HG03442 (cell line): ENCODE data around the gene PAIP2.
A peak's percentile ranks its signal among the peaks of the same experiment; 100 is the strongest.

ENCODE experiments used
- ATAC-seq: cut with Tn5 transposase; IDR thresholded peaks from one replicate; pipeline ENCODE4 v1.9.1; 2021; ENCODE audit warnings: mild to moderate bottlenecking, moderate library complexity; ENCODE audit not compliant: unreplicated experiment

The PAIP2 gene

DNA sequence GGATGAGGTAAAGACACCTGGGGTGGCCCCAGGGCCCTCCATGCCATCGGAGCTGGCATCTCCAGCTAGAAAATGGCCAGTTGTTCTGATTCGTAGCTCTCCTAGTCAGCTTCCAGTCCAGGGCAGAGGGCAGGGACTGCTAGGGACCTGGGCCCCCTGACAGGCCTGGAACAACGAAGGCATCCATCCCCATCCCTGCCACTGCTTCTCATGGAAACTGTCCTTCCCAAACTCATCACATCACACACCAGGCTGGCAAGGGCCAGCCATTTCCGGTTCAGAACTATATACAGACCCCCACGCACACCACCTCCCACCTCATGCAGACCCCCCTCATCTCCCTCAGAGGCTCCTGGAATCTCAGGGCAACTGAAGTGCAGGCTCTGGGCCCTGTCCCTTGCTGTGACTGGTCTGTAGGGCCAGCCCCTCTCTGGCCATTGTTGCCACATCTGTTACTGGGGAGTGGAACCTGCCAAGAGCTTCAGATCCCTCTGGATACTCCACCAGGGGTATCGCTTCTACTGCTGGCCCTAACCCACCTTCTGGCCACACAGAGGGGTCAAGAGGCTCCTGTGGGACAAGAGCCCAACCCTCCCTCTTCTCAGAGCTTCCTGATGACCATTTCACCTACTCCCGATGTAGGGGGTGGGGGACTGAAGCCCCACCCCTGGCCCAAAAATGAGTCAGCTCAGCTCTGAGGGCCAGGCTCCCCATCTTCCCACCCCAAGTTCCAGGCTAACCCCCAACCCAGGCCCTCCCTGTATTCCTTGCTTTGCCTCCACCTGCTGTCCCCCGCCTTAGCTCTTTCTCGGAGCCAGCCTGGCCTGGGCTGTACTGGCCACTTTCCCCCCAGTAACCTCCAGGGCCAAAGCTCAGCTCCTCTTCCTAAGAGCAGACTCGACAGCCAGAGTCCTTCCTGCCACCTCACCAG is 49.2 kb downstream of the PAIP2 start:
- no peak for ATAC-seq

DNA sequence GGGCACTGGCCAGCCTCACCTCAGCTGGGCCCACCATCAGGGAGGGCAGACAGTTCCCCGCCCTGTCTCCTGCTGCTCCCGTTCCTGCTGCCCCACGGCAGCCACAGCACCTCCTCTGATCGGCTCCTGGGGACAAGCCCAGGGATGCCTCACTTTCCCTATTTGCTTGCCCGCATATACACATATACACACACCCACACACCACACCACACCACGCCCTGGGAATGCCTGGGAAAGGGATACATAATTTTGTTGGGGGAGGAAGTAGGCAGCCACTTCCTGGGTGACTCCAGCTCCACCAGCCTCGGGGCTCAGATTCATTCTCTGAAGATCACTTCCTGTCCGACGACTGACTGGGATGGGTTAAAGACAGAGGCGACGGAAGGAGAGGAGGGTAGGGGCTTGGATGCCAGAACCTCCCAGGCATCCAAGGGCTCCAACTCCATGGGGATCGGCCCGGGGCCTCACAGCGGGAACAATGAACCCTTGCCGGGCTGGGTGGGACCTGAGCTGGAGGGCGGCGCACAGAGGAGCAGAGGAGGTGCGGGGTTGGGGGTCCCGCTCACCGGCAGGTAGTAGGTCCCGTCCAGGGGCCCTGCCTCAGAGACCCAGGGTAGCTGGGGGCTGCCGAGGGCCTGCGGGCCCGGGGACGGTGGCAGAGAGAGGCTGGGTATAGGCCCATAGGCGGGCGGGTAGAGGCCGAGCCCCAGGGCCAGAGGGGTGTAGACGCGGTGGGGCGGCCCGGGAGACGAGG is 50.1 kb downstream of the PAIP2 start:
- ATAC-seq = peak; percentile 0

DNA sequence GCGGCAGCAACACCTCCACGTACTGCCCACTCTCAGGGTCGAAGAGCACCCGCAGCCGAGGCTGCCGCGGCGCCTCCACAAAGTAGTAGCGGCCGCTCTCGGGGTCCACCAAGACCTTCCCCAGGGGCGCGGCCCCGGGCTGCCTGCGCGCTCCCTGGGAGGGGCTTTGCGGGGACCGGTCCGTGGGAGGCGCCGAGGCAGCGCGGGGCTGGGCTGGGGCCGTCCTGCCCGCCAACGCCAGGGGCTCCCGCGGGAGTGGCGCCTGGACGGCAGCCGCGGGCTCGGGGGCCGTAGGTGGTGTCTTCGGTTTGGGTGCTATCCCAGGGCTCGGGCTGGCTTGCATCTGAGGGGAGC is 50.6 kb downstream of the PAIP2 start:
- no peak for ATAC-seq

DNA sequence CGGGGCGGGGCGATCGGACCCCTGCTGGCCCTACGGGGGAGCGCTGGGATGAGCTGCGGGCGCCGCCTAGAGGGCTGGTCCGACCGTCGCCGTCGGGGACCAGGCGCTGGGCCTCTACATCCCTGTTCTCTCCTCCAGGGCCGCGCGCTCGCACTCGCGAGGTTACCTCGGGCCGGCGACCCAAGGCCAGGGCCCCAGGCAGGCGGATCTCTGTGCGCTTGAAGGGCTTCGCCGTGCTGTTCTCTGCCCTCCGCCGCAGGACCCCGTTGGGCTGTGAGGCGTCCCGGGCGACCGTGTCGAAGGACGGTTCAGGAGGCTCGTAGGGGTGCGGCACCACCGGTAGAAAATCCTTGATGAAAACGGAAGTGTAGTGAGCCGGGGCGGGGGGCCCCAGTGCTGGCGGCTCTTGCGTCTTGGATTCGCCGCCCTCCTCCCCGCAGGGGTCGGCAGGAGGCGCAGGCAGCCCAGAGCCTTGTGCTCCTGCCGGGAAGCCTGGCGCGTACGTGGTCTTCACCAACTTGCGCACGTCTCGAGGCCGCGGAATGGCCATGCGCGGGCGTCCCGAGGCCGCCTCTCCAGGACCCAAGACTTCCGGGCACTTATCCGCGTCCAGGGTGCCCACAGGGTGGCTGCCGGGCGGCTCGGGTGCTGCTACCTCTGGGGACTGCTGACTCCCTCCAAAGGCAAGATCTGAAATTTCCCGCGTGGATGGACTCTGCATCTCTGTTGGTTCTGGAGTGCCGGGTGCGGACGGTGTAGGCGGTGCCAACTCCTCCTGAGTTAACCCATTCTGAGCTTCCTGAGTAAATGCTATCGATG is 51.2 kb downstream of the PAIP2 start:
- peak; percentile 45 for ATAC-seq

DNA sequence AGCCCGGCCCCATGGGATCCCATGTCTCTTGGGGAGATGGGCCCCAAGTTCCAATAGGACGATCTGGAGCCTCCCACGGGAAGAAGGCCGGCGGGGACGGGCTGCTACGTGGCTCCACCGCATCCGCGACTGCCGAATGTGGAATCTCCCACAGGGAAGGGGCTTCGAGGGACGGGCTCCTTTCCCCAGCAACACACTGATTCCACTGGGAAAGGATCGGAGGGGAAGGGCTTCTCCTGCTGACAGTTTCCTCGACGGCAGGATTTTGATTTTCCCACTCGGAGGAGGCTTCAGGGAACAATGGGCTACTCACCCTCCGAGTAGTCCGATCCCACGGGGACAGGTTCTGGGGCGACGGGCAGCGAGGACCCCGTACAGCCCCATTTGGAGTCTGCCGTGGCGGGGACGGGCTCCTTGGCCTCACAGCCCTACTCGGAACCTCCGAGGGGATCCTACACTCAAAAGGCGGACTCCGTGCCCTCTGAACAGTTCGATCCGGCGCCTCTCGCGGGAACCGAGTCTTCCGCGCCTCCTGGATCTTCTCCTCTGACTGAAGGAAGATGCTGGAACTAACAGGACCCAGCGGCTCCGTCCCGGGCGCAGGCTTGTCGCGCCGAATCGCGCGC is 52.0 kb downstream of the PAIP2 start:
- ATAC-seq = no peak

DNA sequence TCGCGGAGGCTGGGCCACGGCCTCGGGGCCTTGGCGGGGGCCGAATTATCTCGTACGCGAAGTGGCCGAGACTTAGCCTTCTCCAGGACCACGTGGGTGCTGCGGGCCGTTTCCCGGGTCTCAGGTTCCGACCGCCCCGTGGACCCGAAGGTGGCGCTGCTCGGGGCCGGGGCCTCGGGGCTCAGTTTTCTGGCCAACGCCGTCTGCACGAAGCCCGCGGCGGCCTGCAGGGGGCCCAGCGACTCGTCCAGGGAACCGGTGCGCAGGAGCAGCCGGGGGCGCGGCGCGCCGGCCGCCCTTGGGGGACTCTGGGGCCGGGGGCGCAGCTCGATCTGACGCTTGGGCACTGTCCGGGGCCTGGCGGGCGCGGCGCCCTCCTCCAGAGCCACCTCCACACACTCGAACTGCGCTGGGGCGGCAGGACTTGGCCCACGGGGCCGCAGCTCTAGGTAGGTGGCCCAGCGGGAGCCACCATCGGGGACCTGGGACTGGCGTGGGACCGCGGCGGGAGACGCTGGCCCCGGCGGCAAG is 52.5 kb downstream of the PAIP2 start:
- no peak for ATAC-seq

DNA sequence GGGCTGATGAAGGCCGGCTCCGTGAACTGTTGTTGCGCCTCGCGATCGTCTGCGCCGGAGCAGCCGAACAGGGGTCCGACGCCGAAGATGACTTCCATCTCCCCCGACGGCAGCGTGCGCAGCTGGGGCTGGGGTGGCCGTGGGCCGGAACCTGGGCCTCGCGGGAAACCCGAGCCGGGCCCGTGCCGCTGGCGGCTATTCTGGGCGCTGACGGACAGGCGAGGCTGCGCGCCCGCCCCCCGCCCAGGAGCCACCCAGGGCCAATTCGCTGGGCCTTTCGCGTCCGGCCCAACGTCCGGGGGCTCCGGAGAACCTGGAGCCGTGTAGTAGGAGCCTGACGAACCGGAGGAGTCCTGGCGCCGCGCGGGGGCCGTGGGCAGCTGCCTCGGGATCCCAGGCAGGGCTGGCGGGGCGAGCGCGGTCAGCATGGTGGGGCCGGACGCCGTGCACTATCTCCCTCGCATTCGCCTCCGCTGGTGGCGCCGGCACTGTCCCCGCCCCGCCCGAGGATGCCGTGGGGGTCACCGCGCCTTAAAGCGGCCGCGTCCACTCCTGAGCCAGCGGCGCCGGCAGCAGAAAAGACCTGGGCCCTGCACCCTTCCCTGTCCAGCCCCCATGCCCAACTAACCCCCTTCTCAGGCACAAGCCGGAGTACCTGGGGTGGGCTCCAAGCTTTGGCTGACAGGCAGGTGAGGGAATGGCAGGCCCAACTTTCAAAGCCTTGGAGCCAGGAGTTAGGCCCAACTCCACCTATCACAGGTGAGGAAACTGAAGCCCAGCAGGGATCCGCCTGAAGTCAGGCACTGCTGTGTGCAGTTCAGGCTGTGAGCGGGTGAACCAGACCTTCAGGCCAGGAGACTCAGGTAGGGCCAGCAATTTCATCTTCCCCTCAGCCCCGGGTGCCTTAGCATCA is 53.3 kb downstream of the PAIP2 start, which contains the start of gene PROB1:
Gene PROB1 (minus strand): TSS at position 451 of the 913 bp plus-strand sequence. CDS start 23 bp downstream, at position 428.
- no peak for ATAC-seq

DNA sequence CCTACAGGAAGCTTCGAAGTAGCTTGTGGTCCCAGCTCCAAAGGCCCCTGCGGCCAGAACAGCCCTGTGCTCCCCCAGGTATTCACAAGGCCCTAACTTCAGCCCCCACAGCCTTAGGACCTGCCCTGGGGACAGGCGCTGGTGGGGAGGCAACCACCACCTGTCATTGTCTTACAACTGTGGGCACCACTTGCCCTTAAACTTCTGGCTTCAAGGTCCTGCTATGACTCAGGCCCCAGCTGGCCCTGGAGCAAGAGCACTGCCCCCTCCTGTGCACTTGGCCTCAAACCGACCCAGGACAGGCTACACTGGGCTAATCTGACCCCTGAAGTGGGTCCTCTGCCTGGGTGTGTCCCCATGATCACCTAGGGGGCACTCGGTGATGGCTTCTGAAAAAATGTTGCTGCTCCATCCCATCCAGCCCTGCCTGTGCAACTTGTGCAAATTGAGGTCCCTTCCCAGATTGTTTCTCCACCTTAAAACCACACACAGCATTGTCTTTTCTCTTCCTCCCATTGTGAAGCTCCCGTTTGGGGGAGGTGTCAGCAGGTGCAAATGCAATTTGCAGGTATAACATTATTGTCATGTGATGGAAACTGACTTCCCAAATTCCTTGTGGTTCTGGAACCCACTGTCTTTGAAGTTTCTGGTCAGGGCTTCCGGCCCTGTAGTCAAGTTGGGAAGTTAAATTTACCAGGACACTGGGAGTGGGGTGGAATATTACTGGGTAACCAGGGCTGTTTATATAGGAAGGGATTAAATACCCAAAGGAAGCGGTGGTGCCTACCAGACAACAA is 54.4 kb downstream of the PAIP2 start:
- ATAC-seq = no peak

DNA sequence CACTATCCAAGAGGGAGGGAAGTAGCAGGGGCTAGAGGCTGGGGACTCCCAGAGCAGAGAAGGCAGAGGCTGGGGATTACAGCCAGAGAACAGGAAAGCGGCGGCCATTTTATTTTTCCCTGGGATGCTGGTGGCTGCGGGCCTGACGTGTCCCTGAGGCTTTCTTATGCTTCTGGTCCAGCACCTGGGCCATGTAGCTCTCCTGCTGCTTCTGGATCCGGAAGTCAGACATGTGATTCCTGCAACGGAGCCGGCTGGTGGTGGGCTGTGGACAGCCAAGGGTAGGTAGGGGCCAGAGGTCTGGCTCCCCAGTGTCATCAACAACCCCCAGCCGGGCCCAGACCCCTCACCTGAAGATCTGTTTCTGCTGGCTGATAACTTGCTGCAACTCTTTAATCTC is 55.0 kb downstream of the PAIP2 start:
- ATAC-seq = no peak

DNA sequence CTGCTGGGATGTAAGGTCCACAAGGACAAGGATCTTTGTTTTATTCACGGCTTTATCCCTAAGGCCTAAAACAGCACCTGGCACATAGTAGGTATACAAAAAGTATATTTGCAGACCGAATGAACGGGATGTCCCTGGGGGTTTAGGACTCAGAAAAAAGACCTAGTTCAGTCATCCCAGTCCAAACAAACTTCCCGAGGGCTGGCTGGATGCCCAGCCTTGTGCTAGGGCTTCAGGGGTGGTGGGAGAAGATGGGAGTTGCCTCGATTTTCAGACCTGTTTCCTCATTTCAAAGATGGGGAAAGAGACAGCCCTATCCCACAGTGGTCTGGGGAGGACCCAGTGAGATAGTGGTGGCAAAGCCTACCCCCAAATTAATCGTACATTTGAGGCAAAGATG is 56.3 kb downstream of the PAIP2 start:
- ATAC-seq = no peak

DNA sequence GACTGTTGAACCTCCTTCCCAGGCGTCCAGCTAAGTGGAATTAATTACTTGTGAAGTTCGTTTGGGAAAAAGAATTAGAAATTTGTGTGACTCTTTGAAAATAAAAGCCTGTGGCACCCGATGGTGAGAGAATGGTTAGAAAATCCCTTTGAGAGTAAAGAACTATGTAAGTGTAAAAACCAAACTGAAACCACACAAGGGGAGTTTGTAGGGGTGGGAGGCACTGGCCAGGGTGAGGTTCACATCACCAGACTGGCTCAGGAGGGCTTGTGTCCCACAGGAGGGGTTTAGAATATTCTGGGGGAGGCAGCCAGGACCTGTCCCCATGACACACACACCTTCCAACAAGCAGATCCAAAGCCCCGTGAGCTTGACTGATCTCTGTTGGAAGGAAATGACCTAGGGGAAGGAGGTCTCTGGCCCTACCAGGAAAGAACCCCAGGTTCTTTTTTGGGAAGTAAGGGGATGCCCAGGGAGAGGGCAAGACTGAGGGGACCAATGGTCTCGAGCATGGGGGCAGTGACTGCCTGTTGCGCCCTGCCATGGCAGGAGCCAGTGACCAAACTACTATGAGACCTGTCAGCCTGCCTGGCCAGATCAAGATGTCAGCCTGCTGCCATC is 58.0 kb downstream of the PAIP2 start:
- no peak for ATAC-seq

DNA sequence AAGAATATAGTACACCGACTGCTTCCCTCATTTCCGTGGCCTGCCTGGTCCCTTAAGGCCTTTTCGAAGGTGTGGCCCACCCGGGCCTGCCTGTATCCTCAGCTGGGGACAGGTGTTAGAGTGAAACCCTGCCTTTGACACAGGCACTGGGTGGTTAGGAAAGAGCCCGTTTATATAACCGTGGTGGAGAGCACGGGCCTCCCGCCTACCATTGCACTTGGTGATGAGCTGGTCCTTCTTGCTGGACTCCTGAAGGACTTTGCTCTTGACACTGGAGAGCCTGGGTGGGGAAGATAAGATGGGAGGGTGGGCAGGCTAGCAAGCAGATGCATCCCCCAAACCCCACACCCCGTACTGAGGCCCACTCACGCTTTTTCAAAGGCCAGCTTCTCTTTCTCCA is 59.9 kb downstream of the PAIP2 start:
- no peak for ATAC-seq

DNA sequence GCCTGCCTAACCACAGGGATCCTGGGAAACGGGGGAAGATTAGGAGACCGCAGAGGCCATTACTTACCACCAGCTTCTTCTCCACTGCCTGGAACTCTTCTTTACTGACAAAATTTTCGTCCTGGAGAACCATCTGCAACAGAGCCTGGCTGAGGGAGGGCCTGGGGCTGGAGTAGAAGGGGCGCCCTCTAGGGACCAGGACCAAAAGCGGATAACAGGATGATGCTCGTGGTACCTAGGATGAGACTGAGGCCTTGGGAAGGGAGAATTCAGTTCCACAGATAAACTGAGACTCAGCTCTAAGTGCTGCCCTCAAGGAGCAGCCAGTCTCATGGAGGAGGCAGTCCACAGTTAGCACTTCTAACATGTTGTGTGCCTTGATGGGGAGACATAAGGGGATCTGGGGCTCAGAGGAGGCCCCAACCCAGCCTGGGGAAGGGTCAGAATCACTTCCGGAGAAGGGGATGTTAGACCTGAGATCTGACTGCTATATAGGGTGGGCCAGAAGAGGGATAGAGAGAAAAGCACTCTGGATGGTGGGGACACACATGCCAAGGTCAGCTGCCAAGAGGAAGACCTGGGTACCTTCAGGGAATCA is 61.0 kb downstream of the PAIP2 start:
- no peak for ATAC-seq

DNA sequence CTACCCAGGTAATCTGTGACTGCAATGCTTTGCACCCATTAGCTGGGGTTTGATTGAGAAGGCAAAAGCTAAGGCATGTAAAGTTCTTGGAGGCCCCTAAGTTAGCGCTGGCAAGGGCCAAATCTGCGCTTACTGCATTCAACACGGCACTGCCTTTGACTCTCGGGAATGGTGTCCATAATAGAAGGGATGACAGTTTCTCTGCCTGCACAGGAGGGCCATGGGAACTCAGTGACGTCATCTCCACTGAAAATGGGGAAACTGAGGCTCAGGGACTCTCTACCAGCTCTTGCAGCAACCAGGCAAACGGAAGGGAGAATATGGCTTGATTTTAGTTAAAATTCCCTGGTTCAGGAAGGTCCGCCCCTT is 61.7 kb downstream of the PAIP2 start:
- ATAC-seq = no peak

DNA sequence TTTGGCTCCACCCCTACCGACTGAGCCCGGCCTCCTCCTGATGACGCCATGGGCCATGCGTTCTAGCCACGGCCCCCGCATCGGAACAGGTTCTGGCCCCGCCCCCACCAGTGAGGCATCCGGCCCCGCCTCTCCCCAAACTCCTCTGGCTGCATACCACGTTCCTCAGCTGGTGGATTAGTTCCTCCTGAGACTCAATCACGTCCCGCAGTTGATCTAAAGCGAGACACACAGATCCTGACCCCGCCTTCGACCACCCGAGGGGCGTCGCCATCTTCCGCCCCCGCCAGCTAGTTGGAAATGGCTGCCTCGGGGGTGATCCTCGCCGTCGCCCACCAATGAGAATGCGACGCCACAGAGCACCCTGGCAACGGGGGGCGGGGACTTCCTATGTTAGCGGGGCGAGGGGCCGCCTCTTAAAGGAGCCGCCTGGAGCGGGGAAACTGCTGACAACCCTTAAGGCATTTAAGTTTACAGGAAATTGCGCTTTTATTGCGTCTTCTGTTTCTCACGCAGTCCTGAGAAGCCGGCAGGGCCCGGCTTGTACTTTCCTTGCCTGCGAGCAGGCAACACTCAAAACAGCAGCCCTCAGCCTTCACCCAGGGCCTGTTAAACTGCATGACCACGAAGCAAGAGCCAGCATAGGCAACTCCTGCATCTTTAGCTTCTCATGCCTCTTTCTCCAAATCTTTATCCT is 62.3 kb downstream of the PAIP2 start, which contains the start of gene SPATA24:
Gene SPATA24 (minus strand): TSS at position 303 of the 697 bp plus-strand sequence. CDS start 29 bp downstream, at position 274.
- ATAC-seq = peak; percentile 83

DNA sequence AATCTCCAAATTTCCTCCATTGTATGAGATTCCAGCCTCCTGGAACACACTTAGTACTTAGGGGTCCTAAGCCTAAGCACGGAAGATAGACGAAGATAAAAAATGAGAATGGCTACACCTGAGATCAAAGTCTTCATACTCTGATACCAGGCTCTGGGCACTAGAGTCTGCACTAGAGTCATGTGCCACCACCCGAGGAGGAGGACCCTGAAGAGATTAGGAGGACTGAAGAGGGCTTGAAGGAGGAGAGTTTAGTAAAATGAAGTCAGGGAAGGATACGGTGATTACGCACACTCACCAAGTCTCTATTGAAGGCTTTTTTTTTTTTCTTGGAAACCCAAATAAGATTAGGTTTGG is 62.8 kb downstream of the PAIP2 start:
- ATAC-seq = no peak

DNA sequence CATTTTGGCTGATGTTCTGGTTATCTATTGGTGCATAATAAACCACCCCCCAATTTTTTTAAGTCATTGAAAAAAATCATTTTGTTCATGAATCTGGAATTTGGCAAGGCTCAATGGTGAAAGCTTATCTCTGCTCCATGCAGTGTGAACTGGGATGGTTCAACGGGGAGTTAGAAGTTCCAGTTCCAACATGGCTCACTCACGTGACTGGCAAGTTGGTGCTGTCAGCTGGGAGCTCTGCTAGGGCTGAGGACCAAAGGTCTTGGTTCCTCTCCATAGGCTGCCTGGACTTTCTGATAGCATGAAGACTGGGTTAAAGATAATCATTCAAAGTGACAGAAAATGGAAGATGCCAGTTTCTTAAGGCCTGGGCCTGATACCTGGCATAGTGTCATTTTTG is 65.3 kb downstream of the PAIP2 start:
- no peak for ATAC-seq
